Activated naive CD8-positive, alpha-beta T cell treated with anti-CD3 and anti-CD28 coated beads, Interleukin-2, amount 10 ng/mL, durations not matched to agents 7 days and 5 days (primary cell): Measurements from ENCODE around the gene TAGAP. TPM values are rescaled to one million over a fixed set of nuclear protein-coding genes. Genes with fewer than 3 reads are reported as not detected.

Source experiments
- ATAC-seq: fragments of 150-1000 bp; cut with Tn5 transposase; one replicate; pipeline ENCODE4 v1.10.0; 2021; ENCODE audit warnings: low read depth, moderate library complexity
- POLR2A ChIA-PET: fragments of 350-600 bp; sonication (Branson Sonifier 250); formaldehyde crosslinking; loops from one replicate; lab custom pipeline; 2021; ENCODE audit warnings: antibody characterized with exemption; lab: Charles Lee
- DNase-seq: peaks from one replicate; pipeline ENCODE4 v3.0.0; 2021
- H3K27ac Mint-ChIP-seq: one replicate; pipeline ENCODE4 v1.8.0; 2022; ENCODE audit warnings: mild to moderate bottlenecking, mixed read lengths
- H3K27me3 Mint-ChIP-seq: one replicate; pipeline ENCODE4 v1.8.0; 2022; ENCODE audit warnings: mild to moderate bottlenecking, moderate library complexity, mixed read lengths
- H3K36me3 Mint-ChIP-seq: one replicate; pipeline ENCODE4 v1.8.0; 2021; ENCODE audit warnings: mild to moderate bottlenecking, mixed read lengths
- H3K4me1 Mint-ChIP-seq: one replicate; pipeline ENCODE4 v1.8.0; 2021; ENCODE audit warnings: mixed read lengths
- H3K4me3 Mint-ChIP-seq: one replicate; pipeline ENCODE4 v1.8.0; 2022; ENCODE audit warnings: mild to moderate bottlenecking, moderate library complexity, mixed read lengths
- H3K9me3 Mint-ChIP-seq: one replicate; pipeline ENCODE4 v1.8.0; 2021; ENCODE audit warnings: mixed read lengths
- total RNA-seq, 2 experiments: library from RNA; stranded (reverse); gene quantifications; one replicate each; pipeline ENCODE4 v1.2.3, GENCODE V29; 2021

TAGAP gene
- 100 to 1,000 TPM; 106 to 112 TPM for total RNA-seq

- ATAC-seq, result peak; percentile 88
- H3K9me3 Mint-ChIP-seq, result no peaks in the 10 kb centered on the region
- peaks cover 53% of the 10 kb centered on the region for H3K4me1 Mint-ChIP-seq
- peak within 1 kb of the TSS; percentile 97 for H3K4me3 Mint-ChIP-seq
- peaks cover 38% of the 10 kb centered on the region for H3K36me3 Mint-ChIP-seq
- no peaks in the 10 kb centered on the region for H3K27me3 Mint-ChIP-seq
- peak; percentile 78 for DNase-seq
- POLR2A ChIA-PET, result interaction anchor here (0.6 to 9.5 kb wide), 24 partner anchors 9 to 925 kb away, joined by 3 to 312 read pairs (median 5); partner anchors contain the start of gene RSPH3
- peak within 1 kb of the TSS; percentile 96 for H3K27ac Mint-ChIP-seq
These were observed at the start of gene TAGAP for GRCh38 chr6:159044899-159045727. TSS of gene TAGAP (minus strand) at chr6:159044991. CDS start at chr6:159044146, 845 bp downstream.

GRCh38 chr6:159093609-159094443, 49.0 kb upstream of the TAGAP start:
- ATAC-seq (no peak), DNase-seq (no peak)
- peaks cover 46% of the 10 kb centered on the region for H3K4me1 Mint-ChIP-seq
- POLR2A ChIA-PET, result interaction anchor here (1.0 to 8.3 kb wide), 6 partner anchors 10 to 50 kb away, joined by 5 to 137 read pairs (median 14); partner anchors contain the start of gene TAGAP
- no peaks in the 10 kb centered on the region for H3K27me3 Mint-ChIP-seq
- H3K36me3 Mint-ChIP-seq, result peaks cover 2% of the 10 kb centered on the region
- peak overlapping the region; percentile 87 for H3K27ac Mint-ChIP-seq
- H3K9me3 Mint-ChIP-seq, result no peaks in the 10 kb centered on the region
- peak overlapping the region; percentile 67 for H3K4me3 Mint-ChIP-seq

- no peak for ATAC-seq
- no peaks in the 10 kb centered on the region for H3K9me3 Mint-ChIP-seq
- H3K4me1 Mint-ChIP-seq, result peaks cover 37% of the 10 kb centered on the region
- POLR2A ChIA-PET, result interaction anchor here (3.6 to 8.3 kb wide), 3 partner anchors 15 to 49 kb away, joined by 21 to 137 read pairs (median 23); partner anchors contain the start of gene TAGAP
- no peak overlapping the region for H3K27ac Mint-ChIP-seq
- DNase-seq, result no peak
- peaks cover 2% of the 10 kb centered on the region for H3K36me3 Mint-ChIP-seq
- no peaks in the 10 kb centered on the region for H3K27me3 Mint-ChIP-seq
- no peak overlapping the region for H3K4me3 Mint-ChIP-seq
These were observed 47.8 kb upstream of the TAGAP start for GRCh38 chr6:159092631-159093030.

- H3K27me3 Mint-ChIP-seq, result no peaks in the 10 kb centered on the region
- no peak overlapping the region for H3K27ac Mint-ChIP-seq
- peaks cover 5% of the 10 kb centered on the region for H3K36me3 Mint-ChIP-seq
- DNase-seq (no peak), ATAC-seq (no peak)
- POLR2A ChIA-PET, result interaction anchor here (0.7 kb wide), 1 partner anchor 46 kb away, joined by 3 read pairs; the partner anchor contains the start of gene TAGAP
- H3K4me3 Mint-ChIP-seq, result no peak overlapping the region
- H3K9me3 Mint-ChIP-seq, result no peaks in the 10 kb centered on the region
- H3K4me1 Mint-ChIP-seq, result peaks cover 30% of the 10 kb centered on the region
These were observed 46.0 kb upstream of the TAGAP start for GRCh38 chr6:159090530-159091480.

GRCh38 chr6:159089909-159090308, 45.1 kb upstream of the TAGAP start:
- H3K4me1 Mint-ChIP-seq, result peaks cover 28% of the 10 kb centered on the region
- DNase-seq (no peak), ATAC-seq (no peak)
- H3K27ac Mint-ChIP-seq, result no peak overlapping the region
- POLR2A ChIA-PET, result no interaction called here
- no peak overlapping the region for H3K4me3 Mint-ChIP-seq
- H3K27me3 Mint-ChIP-seq, result no peaks in the 10 kb centered on the region
- H3K9me3 Mint-ChIP-seq, result no peaks in the 10 kb centered on the region
- H3K36me3 Mint-ChIP-seq, result peaks cover 5% of the 10 kb centered on the region

GRCh38 chr6:159089443-159089842, 44.7 kb upstream of the TAGAP start:
- H3K4me1 Mint-ChIP-seq, result peaks cover 24% of the 10 kb centered on the region
- no peaks in the 10 kb centered on the region for H3K27me3 Mint-ChIP-seq
- DNase-seq (no peak), ATAC-seq (no peak)
- no peak overlapping the region for H3K27ac Mint-ChIP-seq
- no peak overlapping the region for H3K4me3 Mint-ChIP-seq
- no peaks in the 10 kb centered on the region for H3K9me3 Mint-ChIP-seq
- POLR2A ChIA-PET, result no interaction called here
- peaks cover 5% of the 10 kb centered on the region for H3K36me3 Mint-ChIP-seq

GRCh38 chr6:159086033-159086618, 41.3 kb upstream of the TAGAP start:
- Mint-ChIP-seq H3K4me1 (peaks cover 20% of the 10 kb centered on the region), H3K4me3 (no peak overlapping the region), H3K27me3 (no peaks in the 10 kb centered on the region), H3K9me3 (no peaks in the 10 kb centered on the region), H3K27ac (no peak overlapping the region), H3K36me3 (peaks cover 5% of the 10 kb centered on the region)
- DNase-seq (no peak), ATAC-seq (no peak)
- POLR2A ChIA-PET, result interaction anchor here (1.2 kb wide), 1 partner anchor 41 kb away, joined by 5 read pairs; the partner anchor contains the start of gene TAGAP

GRCh38 chr6:159085396-159085895, 40.7 kb upstream of the TAGAP start:
- peaks cover 19% of the 10 kb centered on the region for H3K4me1 Mint-ChIP-seq
- no peak overlapping the region for H3K4me3 Mint-ChIP-seq
- H3K36me3 Mint-ChIP-seq, result peaks cover 3% of the 10 kb centered on the region
- no peak for DNase-seq
- no peaks in the 10 kb centered on the region for H3K9me3 Mint-ChIP-seq
- POLR2A ChIA-PET, result interaction anchor here (1.2 kb wide), 1 partner anchor 41 kb away, joined by 5 read pairs; the partner anchor contains the start of gene TAGAP
- ATAC-seq, result no peak
- no peaks in the 10 kb centered on the region for H3K27me3 Mint-ChIP-seq
- no peak overlapping the region for H3K27ac Mint-ChIP-seq

- H3K9me3 Mint-ChIP-seq, result no peaks in the 10 kb centered on the region
- no peak for ATAC-seq
- H3K36me3 Mint-ChIP-seq, result peaks cover 6% of the 10 kb centered on the region
- no peaks in the 10 kb centered on the region for H3K27me3 Mint-ChIP-seq
- no peak overlapping the region for H3K27ac Mint-ChIP-seq
- POLR2A ChIA-PET, result interaction anchor here (1.8 kb wide), 1 partner anchor 10 kb away, joined by 5 read pairs; no protein-coding TSS in a partner anchor
- peaks cover 19% of the 10 kb centered on the region for H3K4me1 Mint-ChIP-seq
- no peak for DNase-seq
- no peak overlapping the region for H3K4me3 Mint-ChIP-seq
These were observed 39.8 kb upstream of the TAGAP start for GRCh38 chr6:159084493-159085091.

GRCh38 chr6:159083146-159083545, 38.4 kb upstream of the TAGAP start:
- H3K4me3 Mint-ChIP-seq, result no peak overlapping the region
- ATAC-seq, result no peak
- H3K27ac Mint-ChIP-seq, result no peak overlapping the region
- POLR2A ChIA-PET, result interaction anchor here (0.7 to 1.8 kb wide), 3 partner anchors 11 to 39 kb away, joined by 3 to 5 read pairs (median 4); no protein-coding TSS in a partner anchor
- H3K36me3 Mint-ChIP-seq, result peaks cover 6% of the 10 kb centered on the region
- no peaks in the 10 kb centered on the region for H3K9me3 Mint-ChIP-seq
- no peak for DNase-seq
- H3K27me3 Mint-ChIP-seq, result no peaks in the 10 kb centered on the region
- peaks cover 26% of the 10 kb centered on the region for H3K4me1 Mint-ChIP-seq

GRCh38 chr6:159082039-159082815, 37.4 kb upstream of the TAGAP start:
- H3K36me3 Mint-ChIP-seq, result peaks cover 3% of the 10 kb centered on the region
- no peaks in the 10 kb centered on the region for H3K27me3 Mint-ChIP-seq
- ATAC-seq (no peak), DNase-seq (no peak)
- POLR2A ChIA-PET, result interaction anchor here (0.9 to 1.2 kb wide), 2 partner anchors 37 kb away, joined by 3 read pairs; partner anchors contain the start of gene TAGAP
- H3K9me3 Mint-ChIP-seq, result peaks cover 1% of the 10 kb centered on the region
- no peak overlapping the region for H3K27ac Mint-ChIP-seq
- H3K4me1 Mint-ChIP-seq, result peaks cover 29% of the 10 kb centered on the region
- no peak overlapping the region for H3K4me3 Mint-ChIP-seq
